ENCODE results near the gene SPOP.
A peak's percentile ranks its signal among the peaks of the same experiment; 100 is the strongest.

The SPOP gene

GRCh38 chr17:49633250-49633649, 44.6 kb downstream of the SPOP start:
- H3K4me2 ChIP-seq (ENCODE audit: low read length): peak overlapping the region; percentile 2
- no peaks in the 10 kb centered on the region for H3K36me3 ChIP-seq (ENCODE audit: control insufficient read depth, insufficient read depth, low read length)
- H3K9ac ChIP-seq: no peak overlapping the region
- no peaks in the 10 kb centered on the region for H3K27me3 ChIP-seq (ENCODE audit: control insufficient read depth, insufficient read depth, low read length)
- H3K4me1 ChIP-seq: peaks cover 4% of the 10 kb centered on the region
- H3K27ac ChIP-seq: no peak overlapping the region
- no peak for TF ChIP-seq CTCF (IDR thresholded peaks at IDR 0.05)
- no peaks in the 10 kb centered on the region for H3K9me3 ChIP-seq (ENCODE audit: control insufficient read depth, low read length)
- no peak overlapping the region for H2AFZ ChIP-seq
- peaks cover 24% of the 10 kb centered on the region for H3K79me2 ChIP-seq
- no peak overlapping the region for H3K4me3 ChIP-seq (ENCODE audit: low read depth, low read length)

- Histone ChIP-seq H3K9ac (no peak overlapping the region), H3K9me3 (ENCODE audit: control insufficient read depth, low read length) (no peaks in the 10 kb centered on the region), H3K27ac (no peak overlapping the region), H3K4me3 (ENCODE audit: low read depth, low read length) (no peak overlapping the region), H3K4me1 (peaks cover 4% of the 10 kb centered on the region), H3K27me3 (ENCODE audit: control insufficient read depth, insufficient read depth, low read length) (no peaks in the 10 kb centered on the region), H3K36me3 (ENCODE audit: control insufficient read depth, insufficient read depth, low read length) (no peaks in the 10 kb centered on the region), H3K4me2 (ENCODE audit: low read length) (no peak overlapping the region), H3K79me2 (peaks cover 14% of the 10 kb centered on the region), H2AFZ (no peak overlapping the region)
- TF ChIP-seq CTCF (IDR thresholded peaks at IDR 0.05): no peak
These were observed 45.7 kb downstream of the SPOP start for GRCh38 chr17:49632201-49632600.

GRCh38 chr17:49631496-49631895, 46.4 kb downstream of the SPOP start:
- Histone ChIP-seq H3K4me3 (ENCODE audit: low read depth, low read length) (no peak overlapping the region), H3K36me3 (ENCODE audit: control insufficient read depth, insufficient read depth, low read length) (no peaks in the 10 kb centered on the region), H3K9me3 (ENCODE audit: control insufficient read depth, low read length) (no peaks in the 10 kb centered on the region), H2AFZ (no peak overlapping the region), H3K27ac (no peak overlapping the region), H3K4me2 (ENCODE audit: low read length) (no peak overlapping the region), H3K4me1 (peaks cover 4% of the 10 kb centered on the region), H3K9ac (no peak overlapping the region), H3K27me3 (ENCODE audit: control insufficient read depth, insufficient read depth, low read length) (no peaks in the 10 kb centered on the region), H3K79me2 (peaks cover 16% of the 10 kb centered on the region)
- no peak for TF ChIP-seq CTCF (IDR thresholded peaks at IDR 0.05)

GRCh38 chr17:49630113-49630900, 47.6 kb downstream of the SPOP start:
- H3K4me2 ChIP-seq (ENCODE audit: low read length): no peak overlapping the region
- H3K27ac ChIP-seq: no peak overlapping the region
- H3K36me3 ChIP-seq (ENCODE audit: control insufficient read depth, insufficient read depth, low read length): no peaks in the 10 kb centered on the region
- H3K9ac ChIP-seq: no peak overlapping the region
- no peak overlapping the region for H3K4me3 ChIP-seq (ENCODE audit: low read depth, low read length)
- H3K9me3 ChIP-seq (ENCODE audit: control insufficient read depth, low read length): no peaks in the 10 kb centered on the region
- no peak for TF ChIP-seq CTCF (IDR thresholded peaks at IDR 0.05)
- H3K27me3 ChIP-seq (ENCODE audit: control insufficient read depth, insufficient read depth, low read length): no peaks in the 10 kb centered on the region
- peaks cover 4% of the 10 kb centered on the region for H3K4me1 ChIP-seq
- no peak overlapping the region for H2AFZ ChIP-seq
- H3K79me2 ChIP-seq: peaks cover 16% of the 10 kb centered on the region

GRCh38 chr17:49629447-49629846, 48.5 kb downstream of the SPOP start:
- Histone ChIP-seq H2AFZ (no peak overlapping the region), H3K27me3 (ENCODE audit: control insufficient read depth, insufficient read depth, low read length) (no peaks in the 10 kb centered on the region), H3K27ac (no peak overlapping the region), H3K4me2 (ENCODE audit: low read length) (no peak overlapping the region), H3K9me3 (ENCODE audit: control insufficient read depth, low read length) (no peaks in the 10 kb centered on the region), H3K4me1 (peaks cover 4% of the 10 kb centered on the region), H3K79me2 (peaks cover 18% of the 10 kb centered on the region), H3K4me3 (ENCODE audit: low read depth, low read length) (no peak overlapping the region), H3K9ac (no peak overlapping the region), H3K36me3 (ENCODE audit: control insufficient read depth, insufficient read depth, low read length) (no peaks in the 10 kb centered on the region)
- no peak for TF ChIP-seq CTCF (IDR thresholded peaks at IDR 0.05)
